DMS79 (cell line): ENCODE measurements around the gene ST6GALNAC5.
"Not testable (repeated sequence)": the region's sequence is repeated elsewhere in the genome, so short reads cannot be mapped to it uniquely, and the experiment has no call there.

ENCODE experiments used
- DNase-seq: peaks from one replicate; lab custom pipeline; 2025; lab: John Stamatoyannopoulos, UW

The ST6GALNAC5 gene

GRCh38 chr1:76868154-76868882 is 1.0 kb downstream of the ST6GALNAC5 start:
- no peak for DNase-seq

GRCh38 chr1:76868916-76869315 is 1.6 kb downstream of the ST6GALNAC5 start:
- DNase-seq, result no peak

GRCh38 chr1:76870037-76870436 is 2.8 kb downstream of the ST6GALNAC5 start:
- DNase-seq, result no peak

- no peak for DNase-seq
Measured at GRCh38 chr1:76871355-76871974, 4.2 kb downstream of the ST6GALNAC5 start.

GRCh38 chr1:76872944-76873343 is 5.7 kb downstream of the ST6GALNAC5 start:
- no peak for DNase-seq

- no peak for DNase-seq
Measured at GRCh38 chr1:76876655-76877395, 9.5 kb downstream of the ST6GALNAC5 start.

- DNase-seq, result not testable (repeated sequence)
Measured at GRCh38 chr1:76879014-76879413, 11.7 kb downstream of the ST6GALNAC5 start.

GRCh38 chr1:76881762-76882161 is 14.5 kb downstream of the ST6GALNAC5 start:
- DNase-seq, result no peak

GRCh38 chr1:76891931-76892622 is 24.8 kb downstream of the ST6GALNAC5 start:
- DNase-seq, result no peak

- no peak for DNase-seq
Measured at GRCh38 chr1:76892675-76893074, 25.4 kb downstream of the ST6GALNAC5 start.

GRCh38 chr1:76901158-76901767 is 34.0 kb downstream of the ST6GALNAC5 start:
- DNase-seq, result no peak

- DNase-seq, result no peak
Measured at GRCh38 chr1:76905876-76906595, 38.8 kb downstream of the ST6GALNAC5 start.

GRCh38 chr1:76909311-76909710 is 42.0 kb downstream of the ST6GALNAC5 start:
- DNase-seq, result no peak

GRCh38 chr1:76919085-76919484 is 51.8 kb downstream of the ST6GALNAC5 start:
- no peak for DNase-seq

GRCh38 chr1:76921590-76921989 is 54.3 kb downstream of the ST6GALNAC5 start:
- no peak for DNase-seq

- no peak for DNase-seq
Measured at GRCh38 chr1:76925825-76926224, 58.5 kb downstream of the ST6GALNAC5 start.

GRCh38 chr1:76928522-76928921 is 61.2 kb downstream of the ST6GALNAC5 start:
- DNase-seq, result no peak

- DNase-seq, result no peak
Measured at GRCh38 chr1:76929136-76929535, 61.9 kb downstream of the ST6GALNAC5 start.

GRCh38 chr1:76933847-76934815 is 66.9 kb downstream of the ST6GALNAC5 start:
- DNase-seq, result no peak

GRCh38 chr1:76938304-76938703 is 71.0 kb downstream of the ST6GALNAC5 start:
- DNase-seq, result no peak
